Measurements from ENCODE around the gene SKP1. TPM values are rescaled to one million over a fixed set of nuclear protein-coding genes. Genes with fewer than 3 reads are reported as not detected.

SKP1 gene
- total and polyA plus RNA-seq, 9 of the 15 experiments (the other 6 are each of a cell fraction or from before 2014, with no cell fraction given) = 301 to 2,109 (median 639) TPM

- intact Hi-C loops (cut with micrococcal nuclease) (no loop called here), in situ Hi-C loops (cut with MboI) (no loop called here)
- DNase-seq (ENCODE audit: extremely low read depth in 1 of 4, low spot score in 3 of 4) (no peak), FAIRE-seq (no peak), ATAC-seq (no peak)
- Histone ChIP-seq H3K9ac (ENCODE audit: insufficient read depth in 1 of 2, low read depth in 2 of 2, low read length in 2 of 2) (no peak overlapping the region), H3K27ac (ENCODE audit: extremely low read depth, low read depth, low read length) (no peak overlapping the region), H4K20me1 (replicated peaks; ENCODE audit: control insufficient read depth, insufficient read depth, low read length) (peaks cover 38% of the 10 kb centered on the region), H3K79me2 (ENCODE audit: control insufficient read depth, insufficient read depth, low read length) (peaks cover 30% of the 10 kb centered on the region), H2AFZ (ENCODE audit: low read depth, low read length) (no peak overlapping the region), H3K27me3 (ENCODE audit: control insufficient read depth in 2 of 2, insufficient read depth in 2 of 2, low read length in 2 of 2) (no peaks in the 10 kb centered on the region), H3K4me2 (ENCODE audit: insufficient read depth, low read length) (no peak overlapping the region), H3K9me3 (replicated peaks; ENCODE audit: control insufficient read depth, insufficient read depth, low read depth, low read length) (no peaks in the 10 kb centered on the region), H3K4me3 (no peak overlapping the region), H3K4me1 (replicated peaks in 1 of 2; ENCODE audit: control insufficient read depth in 2 of 2, insufficient read depth in 2 of 2, low read length in 2 of 2) (peaks cover 7 to 35% of the 10 kb centered on the region in 2 experiments; a peak in 4 of 5 replicates), H3K36me3 (ENCODE audit: control insufficient read depth, insufficient read depth, low read length) (peaks cover 83% of the 10 kb centered on the region), H3K9me1 (ENCODE audit: control insufficient read depth, insufficient read depth, low read length) (peaks cover 5% of the 10 kb centered on the region)
- WGBS (ENCODE audit: insufficient coverage, low coverage, missing lambda C conversion rate) = 90% methylated on average over 3 of the region's 5 CpGs
- CTCF ChIA-PET (ENCODE audit: low intra/inter-chr PET ratio) = interaction anchor here (0.7 kb wide), 1 partner anchor 104 kb away, joined by 3 read pairs; no protein-coding TSS in a partner anchor
- TF ChIP-seq ZBTB12 (CRISPR knock-in tag; IDR thresholded peaks at IDR 0.05) = no peak
- TF ChIP-seq POLR2AphosphoS5 (IDR thresholded peaks at IDR 0.05; ENCODE audit: control insufficient read depth, insufficient read depth, low read depth, low read length) = 0 out of 2 replicates have a peak, but pooled peaks have one; percentile 19
- TF ChIP-seq RERE (CRISPR knock-in tag; IDR thresholded peaks at IDR 0.05; ENCODE audit: borderline replicate concordance) = no peak
- BruUV-seq (replicated peaks) = no TSS peak
- POLR2A ChIA-PET = interaction anchor here (0.7 to 1.5 kb wide), 6 partner anchors 10 to 437 kb away, joined by 3 to 8 read pairs (median 4); no protein-coding TSS in a partner anchor
These were observed 33.3 kb downstream of the SKP1 start for GRCh38 chr5:134143431-134143830.

All from K562 (cell line).